Astrocyte (in vitro differentiated cells and primary cell): ENCODE measurements around the gene TLCD1.

ENCODE experiments used
- EZH2 ChIP-seq: IDR thresholded peaks from 2 replicates; pipeline ENCODE4 v1.6.1; 2012; ENCODE audit warnings: mild to moderate bottlenecking, low read length, inconsistent platforms; ENCODE audit not compliant: insufficient read depth
- TF ChIP-seq, protein P1 (sequence below): IDR thresholded peaks from 2 replicates; pipeline ENCODE4 v1.5.1; 2011; ENCODE audit warnings: low read depth, mild to moderate bottlenecking, inconsistent platforms, low read length, moderate library complexity; ENCODE audit not compliant: insufficient read depth

DNA sequence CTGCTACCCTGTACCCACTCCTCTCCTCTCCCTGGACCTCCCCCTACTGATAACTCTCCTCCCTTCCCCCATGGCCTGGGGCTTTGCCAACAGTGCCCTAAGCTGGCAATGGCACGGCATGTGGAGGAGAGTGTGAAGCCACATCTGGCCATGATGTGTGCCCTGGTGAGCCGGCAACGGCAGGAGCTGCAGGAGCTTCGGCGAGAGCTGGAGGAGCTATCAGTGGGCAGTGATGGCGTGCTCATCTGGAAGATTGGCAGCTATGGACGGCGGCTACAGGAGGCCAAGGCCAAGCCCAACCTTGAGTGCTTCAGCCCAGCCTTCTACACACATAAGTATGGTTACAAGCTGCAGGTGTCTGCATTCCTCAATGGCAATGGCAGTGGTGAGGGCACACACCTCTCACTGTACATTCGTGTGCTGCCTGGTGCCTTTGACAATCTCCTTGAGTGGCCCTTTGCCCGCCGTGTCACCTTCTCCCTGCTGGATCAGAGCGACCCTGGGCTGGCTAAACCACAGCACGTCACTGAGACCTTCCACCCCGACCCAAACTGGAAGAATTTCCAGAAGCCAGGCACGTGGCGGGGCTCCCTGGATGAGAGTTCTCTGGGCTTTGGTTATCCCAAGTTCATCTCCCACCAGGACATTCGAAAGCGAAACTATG is 23.0 kb upstream of the TLCD1 start:
- TF ChIP-seq, protein P1, sequence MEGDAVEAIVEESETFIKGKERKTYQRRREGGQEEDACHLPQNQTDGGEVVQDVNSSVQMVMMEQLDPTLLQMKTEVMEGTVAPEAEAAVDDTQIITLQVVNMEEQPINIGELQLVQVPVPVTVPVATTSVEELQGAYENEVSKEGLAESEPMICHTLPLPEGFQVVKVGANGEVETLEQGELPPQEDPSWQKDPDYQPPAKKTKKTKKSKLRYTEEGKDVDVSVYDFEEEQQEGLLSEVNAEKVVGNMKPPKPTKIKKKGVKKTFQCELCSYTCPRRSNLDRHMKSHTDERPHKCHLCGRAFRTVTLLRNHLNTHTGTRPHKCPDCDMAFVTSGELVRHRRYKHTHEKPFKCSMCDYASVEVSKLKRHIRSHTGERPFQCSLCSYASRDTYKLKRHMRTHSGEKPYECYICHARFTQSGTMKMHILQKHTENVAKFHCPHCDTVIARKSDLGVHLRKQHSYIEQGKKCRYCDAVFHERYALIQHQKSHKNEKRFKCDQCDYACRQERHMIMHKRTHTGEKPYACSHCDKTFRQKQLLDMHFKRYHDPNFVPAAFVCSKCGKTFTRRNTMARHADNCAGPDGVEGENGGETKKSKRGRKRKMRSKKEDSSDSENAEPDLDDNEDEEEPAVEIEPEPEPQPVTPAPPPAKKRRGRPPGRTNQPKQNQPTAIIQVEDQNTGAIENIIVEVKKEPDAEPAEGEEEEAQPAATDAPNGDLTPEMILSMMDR: no peak
- no peak for TF ChIP-seq EZH2
